Measurements from ENCODE around the gene TBC1D20.
A peak's percentile ranks its signal among the peaks of the same experiment; 100 is the strongest.

The TBC1D20 gene

DNA sequence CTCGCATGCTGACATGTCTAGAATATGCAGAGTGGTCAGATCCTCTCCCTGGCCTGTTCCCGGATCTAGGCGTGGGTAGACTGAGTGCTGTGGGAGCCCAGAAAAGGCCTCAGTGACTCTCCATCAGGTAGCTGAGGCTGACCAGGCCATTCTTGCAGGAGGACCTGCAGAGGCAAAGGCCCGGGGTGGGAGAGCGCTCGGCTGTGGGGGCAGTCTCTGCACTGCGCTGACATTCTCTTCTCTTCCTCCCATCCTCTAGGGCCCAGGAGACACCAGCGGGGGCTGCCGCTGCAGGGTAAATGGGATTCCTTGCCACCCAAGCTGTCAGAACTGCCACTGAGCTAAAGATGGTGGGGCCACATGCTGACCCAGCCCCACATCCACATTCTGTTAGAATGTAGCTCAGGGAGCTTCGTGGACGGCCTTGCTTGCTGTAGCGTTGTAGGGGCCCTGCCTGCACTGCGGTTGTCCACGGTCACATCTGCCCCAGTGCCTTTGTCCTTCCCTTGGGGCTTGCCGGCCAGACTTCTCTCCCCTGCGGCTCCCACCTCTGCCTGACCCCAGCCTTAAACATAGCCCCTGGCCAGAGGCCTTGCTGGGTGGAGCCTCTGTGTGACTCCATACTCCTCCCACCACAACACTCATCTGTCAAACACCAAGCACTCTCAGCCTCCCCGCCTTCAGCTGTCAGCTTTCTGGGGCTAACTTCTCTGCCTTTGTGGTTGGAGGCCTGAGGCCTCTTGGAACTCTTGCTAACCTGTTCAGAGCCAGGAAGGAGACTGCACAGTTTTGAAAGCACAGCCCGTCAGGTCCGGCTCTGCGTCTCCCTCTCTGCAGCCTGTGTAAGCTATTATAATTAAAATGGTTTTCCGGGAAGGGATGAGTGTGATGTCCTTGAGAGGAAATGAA lies 32.0 kb downstream of the TBC1D20 start:
- peak overlapping the region; percentile 31; the same call in 1 of the 2 replicates for H3K27ac ChIP-seq
- TF ChIP-seq, protein P1, sequence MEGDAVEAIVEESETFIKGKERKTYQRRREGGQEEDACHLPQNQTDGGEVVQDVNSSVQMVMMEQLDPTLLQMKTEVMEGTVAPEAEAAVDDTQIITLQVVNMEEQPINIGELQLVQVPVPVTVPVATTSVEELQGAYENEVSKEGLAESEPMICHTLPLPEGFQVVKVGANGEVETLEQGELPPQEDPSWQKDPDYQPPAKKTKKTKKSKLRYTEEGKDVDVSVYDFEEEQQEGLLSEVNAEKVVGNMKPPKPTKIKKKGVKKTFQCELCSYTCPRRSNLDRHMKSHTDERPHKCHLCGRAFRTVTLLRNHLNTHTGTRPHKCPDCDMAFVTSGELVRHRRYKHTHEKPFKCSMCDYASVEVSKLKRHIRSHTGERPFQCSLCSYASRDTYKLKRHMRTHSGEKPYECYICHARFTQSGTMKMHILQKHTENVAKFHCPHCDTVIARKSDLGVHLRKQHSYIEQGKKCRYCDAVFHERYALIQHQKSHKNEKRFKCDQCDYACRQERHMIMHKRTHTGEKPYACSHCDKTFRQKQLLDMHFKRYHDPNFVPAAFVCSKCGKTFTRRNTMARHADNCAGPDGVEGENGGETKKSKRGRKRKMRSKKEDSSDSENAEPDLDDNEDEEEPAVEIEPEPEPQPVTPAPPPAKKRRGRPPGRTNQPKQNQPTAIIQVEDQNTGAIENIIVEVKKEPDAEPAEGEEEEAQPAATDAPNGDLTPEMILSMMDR (IDR thresholded peaks at IDR 0.05), result no peak
- TF ChIP-seq ZFX (IDR thresholded peaks at IDR 0.05; ENCODE audit: borderline replicate concordance), result no peak

GRCh38 chr20:428658-429200 lies 33.6 kb downstream of the TBC1D20 start:
- TF ChIP-seq, protein P1 (IDR thresholded peaks at IDR 0.05), result peak; percentile 17; the same call in 1 of the 2 replicates
- no peak for TF ChIP-seq ZFX (IDR thresholded peaks at IDR 0.05; ENCODE audit: borderline replicate concordance)
- H3K27ac ChIP-seq, result no peak overlapping the region

- no peak overlapping the region for H3K27ac ChIP-seq
Measured at GRCh38 chr20:427849-428657, 34.3 kb downstream of the TBC1D20 start.

GRCh38 chr20:427401-427800 lies 34.9 kb downstream of the TBC1D20 start:
- no peak for TF ChIP-seq ZFX (IDR thresholded peaks at IDR 0.05; ENCODE audit: borderline replicate concordance)
- TF ChIP-seq, protein P1 (IDR thresholded peaks at IDR 0.05), result no peak
- H3K27ac ChIP-seq, result no peak overlapping the region

More at GRCh38 chr20:427849-428657, 34.3 kb downstream of the TBC1D20 start:
- TF ChIP-seq, protein P1 (IDR thresholded peaks at IDR 0.05), result no peak
- no peak for TF ChIP-seq ZFX (IDR thresholded peaks at IDR 0.05; ENCODE audit: borderline replicate concordance)

DNA sequence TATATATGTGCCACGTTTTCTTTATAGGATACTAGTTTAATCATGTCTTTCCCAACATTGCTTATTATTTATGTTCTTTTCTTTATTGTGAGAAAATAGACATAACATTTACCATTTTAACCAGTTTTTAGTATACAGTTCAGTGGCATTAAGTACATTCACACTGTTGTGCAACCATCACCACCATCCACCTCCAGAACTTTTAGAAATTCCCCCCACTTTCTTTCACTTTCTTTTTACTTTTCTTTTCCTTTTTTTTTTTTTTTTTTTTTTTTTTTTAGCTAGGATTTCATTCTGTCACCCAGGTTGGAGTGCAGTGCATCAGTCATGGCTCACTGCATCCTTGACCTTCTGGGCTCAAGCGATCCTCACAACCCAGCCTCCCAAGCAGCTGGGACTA lies 35.8 kb downstream of the TBC1D20 start:
- TF ChIP-seq ZFX (IDR thresholded peaks at IDR 0.05; ENCODE audit: borderline replicate concordance), result no peak
- TF ChIP-seq, protein P1 (IDR thresholded peaks at IDR 0.05), result no peak
- no peak overlapping the region for H3K27ac ChIP-seq

GRCh38 chr20:421685-422250 lies 40.6 kb downstream of the TBC1D20 start:
- TF ChIP-seq, protein P1 (IDR thresholded peaks at IDR 0.05), result no peak
- no peak for TF ChIP-seq ZFX (IDR thresholded peaks at IDR 0.05; ENCODE audit: borderline replicate concordance)
- peak overlapping the region; percentile 82 for H3K27ac ChIP-seq

Measured in 22Rv1 (cell line).